Thoracic aorta (tissue), 2 donors: ENCODE measurements around the gene GIT2. TPM values are rescaled to one million over a fixed set of nuclear protein-coding genes. Genes with fewer than 3 reads are reported as not detected.

ENCODE experiments used
- ATAC-seq: fragments of 150-250 bp; one replicate; pipeline ENCODE4 v1.8.0; 2017; ENCODE audit warnings: low read depth; ENCODE audit not compliant: insufficient number of reproducible peaks, low FRiP score
- DNase-seq: peaks from one replicate; pipeline ENCODE4 v3.0.0-alpha.2; 2020; ENCODE audit warnings: low spot score
- H3K27ac ChIP-seq, 2 donors: fragments of 200-600 bp; sonication (generic); 1 replicate in 1 of 2; 2 replicates in 1 of 2; pipeline ENCODE4 v1.5.1; 2016; ENCODE audit warnings: mild to moderate bottlenecking in 2 of 2, moderate library complexity in 2 of 2
- H3K27me3 ChIP-seq: fragments of 200-600 bp; sonication (generic); replicated peaks from 2 replicates; pipeline ENCODE4 v1.6.0; 2016; ENCODE audit warnings: mild to moderate bottlenecking; ENCODE audit not compliant: insufficient read depth
- H3K36me3 ChIP-seq: fragments of 200-600 bp; sonication (generic); one replicate; pipeline ENCODE4 v1.5.1; 2016
- H3K4me1 ChIP-seq, 2 donors: fragments of 200-600 bp; sonication (generic); 1 replicate in 1 of 2; 2 replicates in 1 of 2; pipeline versions ENCODE4 v1.5.1 to v1.6.0; 2016; ENCODE audit warnings: low read depth in 2 of 2, mild to moderate bottlenecking in 1 of 2; ENCODE audit not compliant: control insufficient read depth in 1 of 2
- H3K4me3 ChIP-seq: fragments of 200-600 bp; sonication (generic); 2 replicates; pipeline ENCODE4 v1.5.1; 2016; ENCODE audit warnings: mild to moderate bottlenecking
- H3K9me3 ChIP-seq: fragments of 200-600 bp; sonication (generic); 2 replicates; pipeline ENCODE4 v1.5.1; 2016
- total RNA-seq, 2 donors: library from RNA; depleted of rRNA; stranded (reverse); fragments of >200 nt; gene quantifications; one replicate each; pipeline versions ENCODE4 v1.1.0 to v1.2.3, GENCODE V29; 2016
- TF ChIP-seq, protein P1 (sequence below): fragments of 200-600 bp; sonication (generic); IDR thresholded peaks from one replicate; pipeline ENCODE4 v1.5.1; 2019; ENCODE audit warnings: antibody characterized with exemption

GIT2 gene
- total RNA-seq, 2 donors from 2014 or later: 45.2 to 71.5 TPM

DNA sequence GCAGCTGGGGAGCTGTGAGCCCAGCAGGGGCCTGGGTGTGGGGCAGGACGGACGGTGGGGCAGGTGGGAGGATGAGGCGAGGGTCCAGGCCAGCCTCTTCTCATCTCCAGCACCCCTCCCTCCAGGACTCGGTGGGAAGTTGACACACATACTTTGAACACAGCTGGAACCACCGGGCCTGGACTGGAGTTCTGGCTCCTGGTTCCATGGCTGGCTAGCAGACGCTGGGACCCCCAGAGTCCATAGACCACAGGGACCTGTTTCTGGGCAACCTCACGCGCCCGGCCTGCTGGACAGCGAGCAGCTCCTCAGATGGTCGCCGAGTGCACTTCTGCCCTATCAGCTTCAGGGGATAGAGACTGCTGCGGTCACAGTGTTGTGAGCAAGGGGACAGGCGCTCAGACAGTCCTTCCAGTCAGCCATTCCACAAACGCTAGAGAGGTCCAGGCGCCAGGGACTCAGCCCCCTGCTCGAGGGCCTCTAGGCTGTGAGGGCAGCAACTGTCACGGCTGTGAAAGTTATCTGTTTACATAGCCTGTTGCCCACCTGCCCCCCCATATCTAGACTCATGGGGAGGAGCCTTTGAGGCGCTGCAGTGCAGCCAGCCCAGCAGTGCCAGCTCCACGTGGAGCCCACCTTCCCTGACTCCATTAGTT, 70.9 kb downstream of the GIT2 start:
- Histone ChIP-seq H3K4me3 (no peak overlapping the region), H3K9me3 (no peaks in the 10 kb centered on the region), H3K36me3 (peaks cover 18% of the 10 kb centered on the region), H3K4me1 (no peaks in the 10 kb centered on the region), H3K27ac (no peak overlapping the region), H3K27me3 (no peaks in the 10 kb centered on the region)
- ATAC-seq: no peak
- TF ChIP-seq, protein P1, sequence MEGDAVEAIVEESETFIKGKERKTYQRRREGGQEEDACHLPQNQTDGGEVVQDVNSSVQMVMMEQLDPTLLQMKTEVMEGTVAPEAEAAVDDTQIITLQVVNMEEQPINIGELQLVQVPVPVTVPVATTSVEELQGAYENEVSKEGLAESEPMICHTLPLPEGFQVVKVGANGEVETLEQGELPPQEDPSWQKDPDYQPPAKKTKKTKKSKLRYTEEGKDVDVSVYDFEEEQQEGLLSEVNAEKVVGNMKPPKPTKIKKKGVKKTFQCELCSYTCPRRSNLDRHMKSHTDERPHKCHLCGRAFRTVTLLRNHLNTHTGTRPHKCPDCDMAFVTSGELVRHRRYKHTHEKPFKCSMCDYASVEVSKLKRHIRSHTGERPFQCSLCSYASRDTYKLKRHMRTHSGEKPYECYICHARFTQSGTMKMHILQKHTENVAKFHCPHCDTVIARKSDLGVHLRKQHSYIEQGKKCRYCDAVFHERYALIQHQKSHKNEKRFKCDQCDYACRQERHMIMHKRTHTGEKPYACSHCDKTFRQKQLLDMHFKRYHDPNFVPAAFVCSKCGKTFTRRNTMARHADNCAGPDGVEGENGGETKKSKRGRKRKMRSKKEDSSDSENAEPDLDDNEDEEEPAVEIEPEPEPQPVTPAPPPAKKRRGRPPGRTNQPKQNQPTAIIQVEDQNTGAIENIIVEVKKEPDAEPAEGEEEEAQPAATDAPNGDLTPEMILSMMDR: no peak
- no peak for DNase-seq

DNA sequence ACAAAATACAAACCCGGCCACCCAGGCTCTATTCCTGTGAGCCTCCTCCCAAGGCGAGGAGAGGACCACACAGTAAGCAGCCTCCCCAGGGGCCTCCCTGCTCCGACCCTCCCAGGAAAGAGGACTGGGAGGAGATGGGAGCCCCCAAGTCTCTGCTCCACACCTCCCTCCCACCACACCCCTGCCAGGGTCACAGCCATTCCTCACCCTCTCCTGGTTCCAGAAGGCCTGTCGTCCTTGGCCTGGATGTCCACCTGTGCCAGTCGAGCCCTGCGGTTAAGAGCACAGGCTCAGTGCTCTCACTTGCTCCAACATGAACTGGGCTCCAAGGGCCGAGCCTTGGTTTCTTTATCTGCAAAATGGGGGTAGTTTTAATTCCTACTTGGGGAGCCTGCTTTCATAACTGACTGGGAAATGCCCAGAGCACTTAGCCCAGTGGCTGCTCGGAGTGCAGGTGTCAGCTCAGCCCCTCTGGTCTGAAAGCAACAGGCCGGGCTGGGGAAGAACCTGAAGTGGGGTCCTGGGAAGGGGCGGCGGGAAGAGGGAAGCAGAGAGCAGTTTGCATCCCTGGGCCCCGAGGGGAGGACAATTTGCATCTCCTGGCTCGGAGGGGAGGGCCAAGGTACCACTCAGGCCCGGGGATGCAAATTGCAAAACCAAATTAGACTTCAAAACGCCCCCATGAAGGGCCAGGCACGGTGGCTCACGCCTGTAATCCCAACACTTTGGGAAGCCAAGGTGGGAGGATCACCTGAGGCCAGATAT, 72.5 kb downstream of the GIT2 start:
- Histone ChIP-seq H3K4me3 (no peak overlapping the region), H3K9me3 (no peaks in the 10 kb centered on the region), H3K27me3 (no peaks in the 10 kb centered on the region), H3K4me1 (no peaks in the 10 kb centered on the region), H3K27ac (no peak overlapping the region), H3K36me3 (peaks cover 25% of the 10 kb centered on the region)
- ATAC-seq: no peak
- TF ChIP-seq, protein P1: no peak
- DNase-seq: no peak

DNA sequence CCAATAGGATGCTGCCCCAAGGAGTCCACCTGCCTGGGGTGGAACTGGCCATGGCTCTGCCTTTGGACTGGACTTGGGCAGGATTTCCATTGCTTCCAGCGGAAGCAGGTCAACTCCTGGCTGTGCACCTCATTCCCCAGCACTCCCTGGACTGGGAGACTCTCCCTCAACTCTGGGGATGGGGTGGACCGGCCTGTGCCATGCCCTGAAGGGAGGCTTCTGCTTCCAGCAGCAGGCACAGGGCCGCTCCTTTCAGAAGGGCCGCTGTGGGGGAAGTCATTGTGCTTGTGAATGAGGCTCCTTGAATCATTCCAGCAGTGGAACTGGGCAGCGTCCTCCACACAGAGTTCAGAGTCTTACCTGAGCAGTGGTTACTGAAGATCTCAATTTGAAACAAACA, 73.1 kb downstream of the GIT2 start:
- H3K4me3 ChIP-seq: no peak overlapping the region
- no peak overlapping the region for H3K27ac ChIP-seq
- H3K27me3 ChIP-seq: no peaks in the 10 kb centered on the region
- peaks cover 22% of the 10 kb centered on the region for H3K36me3 ChIP-seq
- DNase-seq (no peak), ATAC-seq (no peak)
- TF ChIP-seq, protein P1: no peak
- H3K9me3 ChIP-seq: no peaks in the 10 kb centered on the region
- H3K4me1 ChIP-seq: no peaks in the 10 kb centered on the region

DNA sequence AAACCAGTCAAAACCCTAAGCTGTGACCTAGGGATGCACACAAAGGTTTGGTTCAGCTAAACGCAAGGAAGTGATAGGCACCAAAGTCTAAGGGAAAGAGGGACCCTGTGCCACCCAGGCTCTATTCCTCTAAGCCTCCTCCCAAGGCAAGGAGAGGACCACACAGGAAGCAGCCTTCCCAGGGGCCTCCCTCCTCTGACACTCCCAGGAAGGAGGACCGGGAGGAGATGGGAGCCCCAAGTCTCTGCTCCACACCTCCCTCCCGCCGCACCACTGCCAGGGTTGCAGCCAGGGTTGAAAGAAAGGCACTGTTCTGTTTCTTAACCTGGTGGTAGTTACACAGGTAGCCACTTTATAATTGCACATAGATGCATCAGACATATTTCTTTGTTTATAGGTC, 74.2 kb downstream of the GIT2 start:
- no peak for DNase-seq
- H3K27ac ChIP-seq: no peak overlapping the region
- TF ChIP-seq, protein P1: no peak
- no peaks in the 10 kb centered on the region for H3K4me1 ChIP-seq
- H3K36me3 ChIP-seq: peaks cover 29% of the 10 kb centered on the region
- ATAC-seq: no peak
- H3K9me3 ChIP-seq: no peaks in the 10 kb centered on the region
- no peaks in the 10 kb centered on the region for H3K27me3 ChIP-seq
- H3K4me3 ChIP-seq: no peak overlapping the region

DNA sequence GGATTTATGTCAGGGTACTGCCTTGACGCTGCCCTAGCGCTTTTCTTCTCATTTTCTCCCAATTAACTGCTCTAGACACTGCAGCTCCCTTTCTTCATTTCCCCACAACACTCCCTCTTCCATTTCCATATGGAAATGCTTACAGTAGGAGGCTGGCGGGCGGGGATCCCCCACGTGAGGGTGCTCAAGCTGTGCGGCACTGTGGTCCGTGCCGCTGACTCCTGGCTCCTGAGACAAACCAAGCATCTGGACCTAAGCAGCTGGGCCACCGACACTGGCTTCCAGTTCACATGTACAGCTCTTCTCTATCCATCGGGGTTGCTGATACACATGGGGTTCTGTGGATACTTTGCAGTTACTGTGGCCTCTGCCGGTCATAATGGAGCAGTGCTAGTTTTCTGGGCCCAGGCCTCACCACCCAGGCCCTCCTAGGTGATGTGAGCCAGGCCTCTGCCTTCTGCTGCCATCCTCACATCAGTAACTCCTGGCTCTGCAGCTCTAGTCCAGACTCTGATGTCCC, 75.8 kb downstream of the GIT2 start:
- H3K4me1 ChIP-seq: no peaks in the 10 kb centered on the region
- ATAC-seq (no peak), DNase-seq (no peak)
- TF ChIP-seq, protein P1: no peak
- H3K4me3 ChIP-seq: no peak overlapping the region
- H3K27ac ChIP-seq: no peak overlapping the region
- peaks cover 40% of the 10 kb centered on the region for H3K36me3 ChIP-seq
- no peaks in the 10 kb centered on the region for H3K27me3 ChIP-seq
- H3K9me3 ChIP-seq: no peaks in the 10 kb centered on the region
